GM21786 (cell line): ENCODE data around the gene CBY2.
"Not testable (repeated sequence)": the region's sequence is repeated elsewhere in the genome, so short reads cannot be mapped to it uniquely, and the experiment has no call there.

ENCODE experiments used
- ATAC-seq: cut with Tn5 transposase; IDR thresholded peaks from one replicate; pipeline ENCODE4 v1.9.1; 2021; ENCODE audit not compliant: unreplicated experiment

The CBY2 gene

GRCh38 chr13:45702088-45702487 lies at the start of gene CBY2:
Gene CBY2 (plus strand): TSS chr13:45702320. CDS start chr13:45702391, 71 bp downstream.
- no peak for ATAC-seq

DNA sequence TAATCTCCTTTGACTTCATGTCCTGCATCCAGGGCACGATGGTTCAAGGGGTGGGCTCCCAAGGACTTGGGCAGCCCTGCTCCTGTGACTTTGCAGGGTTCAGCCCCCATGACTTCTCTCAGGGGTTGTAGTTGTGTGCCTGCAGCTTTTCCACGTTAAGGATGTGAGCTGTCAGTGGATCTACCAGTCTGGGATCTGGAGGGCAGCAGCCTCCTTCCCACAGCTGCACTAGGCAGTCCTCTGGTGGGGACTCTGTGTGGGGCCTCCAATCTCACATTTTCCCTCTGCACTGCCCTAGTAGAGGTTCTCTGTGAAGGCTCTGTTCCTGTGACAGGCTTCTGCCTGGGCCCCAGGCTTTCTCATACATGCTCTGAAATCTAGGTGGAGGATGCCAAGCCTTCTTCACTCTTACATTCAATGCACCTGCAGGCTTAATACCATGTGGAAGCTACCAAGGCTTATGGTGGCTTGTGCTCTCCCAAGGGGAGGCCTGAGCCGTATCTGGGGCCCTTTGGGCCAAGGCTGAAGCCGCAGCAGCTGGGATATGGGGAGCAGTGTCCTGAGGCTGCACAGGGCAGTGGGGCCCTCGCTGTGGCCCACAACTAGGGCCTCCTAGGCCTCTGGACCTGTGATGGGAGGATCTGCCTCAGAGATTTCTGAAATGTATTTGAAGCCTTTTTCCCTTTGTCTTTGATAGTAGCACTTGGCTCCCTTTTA lies 47.3 kb upstream of the CBY2 start:
- ATAC-seq, result no peak

GRCh38 chr13:45658586-45659235 lies 43.4 kb upstream of the CBY2 start:
- ATAC-seq, result no peak

DNA sequence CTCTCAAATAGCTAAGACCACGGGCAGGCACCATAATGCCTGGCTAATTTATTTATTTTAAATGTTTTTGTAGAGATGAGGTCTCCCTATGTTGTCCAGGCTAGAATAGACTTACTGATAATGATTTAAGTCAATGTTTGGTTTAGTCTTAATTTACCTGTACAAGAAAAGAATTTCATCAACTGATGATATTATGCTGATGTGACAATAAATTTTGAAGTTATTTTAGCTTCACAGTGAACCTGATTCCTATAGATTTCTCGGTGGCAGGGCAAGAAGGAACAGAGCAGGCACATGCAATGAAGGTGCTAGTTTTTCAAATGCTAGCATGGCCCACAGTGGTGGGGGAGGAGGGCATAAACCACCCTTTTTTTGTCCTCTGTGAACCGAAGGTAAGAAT lies 42.6 kb upstream of the CBY2 start:
- ATAC-seq, result no peak

GRCh38 chr13:45660458-45660857 lies 41.7 kb upstream of the CBY2 start:
- ATAC-seq, result not testable (repeated sequence)

GRCh38 chr13:45662162-45662561 lies 40.0 kb upstream of the CBY2 start:
- ATAC-seq, result no peak

GRCh38 chr13:45662903-45663302 lies 39.2 kb upstream of the CBY2 start:
- ATAC-seq, result not testable (repeated sequence)

- not testable (repeated sequence) for ATAC-seq
These were observed 32.5 kb upstream of the CBY2 start for GRCh38 chr13:45669626-45670025.

- no peak for ATAC-seq
These were observed 31.8 kb upstream of the CBY2 start for GRCh38 chr13:45670189-45670885.

GRCh38 chr13:45674908-45675307 lies 27.2 kb upstream of the CBY2 start:
- no peak for ATAC-seq

DNA sequence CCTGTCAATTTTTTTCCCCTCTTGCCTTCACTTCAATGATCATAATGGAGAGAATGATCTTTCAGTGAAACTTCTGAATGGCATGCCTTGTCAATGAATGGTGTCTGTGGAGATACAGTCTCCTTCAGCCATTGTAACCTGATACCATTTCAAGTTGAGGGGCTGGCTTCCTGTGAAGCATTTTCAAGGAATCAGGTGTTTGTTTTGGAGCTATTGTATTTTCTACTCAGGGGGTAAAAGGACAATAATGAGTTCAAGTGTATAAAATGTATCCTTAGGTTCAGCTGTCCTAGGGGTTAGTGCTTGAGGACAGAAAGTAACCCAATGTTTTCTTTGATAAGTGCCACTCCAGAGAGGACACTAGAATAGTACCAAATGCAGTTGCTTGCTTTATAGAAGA lies 23.8 kb upstream of the CBY2 start:
- ATAC-seq, result no peak

DNA sequence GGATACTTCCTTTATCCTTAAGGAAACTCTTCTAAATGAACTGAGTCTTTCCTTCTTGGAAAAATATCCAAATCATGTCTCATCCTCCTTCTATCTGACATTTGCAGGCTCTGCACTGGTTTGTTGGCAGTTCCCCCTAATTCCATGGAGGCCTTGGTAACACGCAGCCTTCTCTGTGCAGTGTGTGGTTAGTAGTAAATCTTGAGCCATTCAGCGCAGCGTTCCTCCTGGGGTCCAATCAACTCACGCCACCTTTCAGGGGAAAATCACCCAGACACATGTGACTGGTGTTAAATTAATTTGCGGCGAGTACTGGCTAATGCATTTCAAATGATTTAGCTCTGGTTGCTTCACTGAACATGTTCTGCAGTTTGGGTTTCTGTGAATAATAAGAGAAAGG lies 21.0 kb upstream of the CBY2 start:
- ATAC-seq, result no peak

- ATAC-seq, result no peak
These were observed 19.6 kb upstream of the CBY2 start for GRCh38 chr13:45682494-45683008.

DNA sequence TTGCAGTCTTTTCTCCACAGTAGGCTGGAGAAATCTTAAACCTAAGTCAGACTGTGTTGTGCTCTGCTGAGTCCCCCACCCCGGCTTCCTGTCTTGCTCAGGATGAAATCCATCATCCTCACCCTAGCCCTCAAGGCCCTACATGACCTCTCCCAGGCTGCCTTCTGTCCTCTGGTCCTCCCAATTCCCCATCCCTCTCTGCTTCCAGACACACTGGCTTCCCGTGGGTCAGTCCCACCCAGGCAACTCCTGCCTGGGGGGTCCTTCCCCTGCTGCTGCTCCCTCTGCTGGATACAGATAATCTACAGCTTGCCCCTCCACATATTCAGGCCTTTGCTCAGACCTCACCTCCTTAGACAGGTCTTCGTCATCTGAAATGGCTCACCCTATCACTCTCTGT lies 18.4 kb upstream of the CBY2 start:
- no peak for ATAC-seq

DNA sequence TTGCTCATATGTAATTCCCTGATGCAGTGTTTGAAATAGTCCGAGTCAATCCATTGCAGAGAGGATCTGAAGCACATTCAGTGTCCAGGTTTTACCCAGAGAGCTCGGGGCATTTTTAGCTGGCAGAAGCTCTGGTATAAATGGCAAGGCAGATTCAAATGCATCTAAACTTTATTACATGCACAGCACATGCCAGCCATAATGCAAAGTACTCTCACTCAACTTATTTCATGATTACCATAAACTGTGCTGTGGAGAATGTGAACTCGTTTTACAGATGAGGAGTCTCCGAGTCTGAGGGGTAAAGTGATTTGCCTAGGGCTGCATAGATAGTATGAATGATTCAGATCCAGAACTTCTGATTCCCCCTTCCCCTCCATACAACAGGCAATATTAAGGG lies 13.5 kb upstream of the CBY2 start:
- ATAC-seq, result no peak

DNA sequence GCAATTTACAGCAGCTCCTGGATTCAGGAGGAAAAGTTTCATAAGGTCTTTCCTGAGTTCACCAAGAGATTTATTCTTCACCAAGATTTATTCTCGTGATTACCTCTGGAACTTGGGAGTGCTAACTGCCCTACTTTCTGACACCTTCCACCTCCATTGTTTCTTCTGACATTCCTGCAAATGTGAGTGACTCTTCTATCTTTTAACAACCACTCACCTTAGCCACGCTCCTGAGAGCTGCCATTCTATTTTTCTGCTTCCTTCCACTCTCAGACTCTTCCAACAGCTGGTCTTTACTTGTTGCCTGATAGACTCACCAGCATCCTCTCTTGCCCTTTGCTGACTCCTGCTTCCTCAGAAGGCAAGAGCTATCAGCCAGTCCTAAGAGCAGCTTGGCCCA lies 11.5 kb upstream of the CBY2 start:
- no peak for ATAC-seq

- ATAC-seq, result no peak
These were observed 10.9 kb upstream of the CBY2 start for GRCh38 chr13:45691251-45691650.

GRCh38 chr13:45691667-45692066 lies 10.5 kb upstream of the CBY2 start:
- no peak for ATAC-seq

- peak; percentile 48 for ATAC-seq
These were observed 6.9 kb upstream of the CBY2 start for GRCh38 chr13:45695198-45695730.

- peak; percentile 34 for ATAC-seq
These were observed 5.4 kb upstream of the CBY2 start for GRCh38 chr13:45696610-45697226.
